SK-N-SH treated with all-trans-retinoic acid at 6 μM for 48 hours (cell line): ENCODE data around the gene FIBP.

Source experiments
- ISL1 ChIP-seq: fragments of 250-450 bp; sonication (Bioruptor Pico); IDR thresholded peaks from 2 replicates; pipeline ENCODE4 v2.1.2; 2022; ENCODE audit warnings: mild to moderate bottlenecking, moderate library complexity
- ZNF8 ChIP-seq: fragments of 450-650 bp; formaldehyde crosslinking; IDR thresholded peaks from 2 replicates; pipeline ENCODE4 v1.5.0; 2020; ENCODE audit warnings: mild to moderate bottlenecking, moderate library complexity

- TF ChIP-seq ISL1 (CRISPR knock-in tag) (no peak), ZNF8 (CRISPR knock-in tag) (no peak)
These were observed 4.2 kb downstream of the FIBP start for GRCh38 chr11:65883786-65884715.
